ENCODE measurements around the gene SEC14L3. TPM values are rescaled to one million over a fixed set of nuclear protein-coding genes. Genes with fewer than 3 reads are reported as not detected.
A peak's percentile ranks its signal among the peaks of the same experiment; 100 is the strongest.

Gene SEC14L3
- total and polyA plus RNA-seq, 10 of the 15 experiments (the other 5 are each of a cell fraction or from before 2014, with no cell fraction given), result 0.03 TPM; not detected in 9

DNA sequence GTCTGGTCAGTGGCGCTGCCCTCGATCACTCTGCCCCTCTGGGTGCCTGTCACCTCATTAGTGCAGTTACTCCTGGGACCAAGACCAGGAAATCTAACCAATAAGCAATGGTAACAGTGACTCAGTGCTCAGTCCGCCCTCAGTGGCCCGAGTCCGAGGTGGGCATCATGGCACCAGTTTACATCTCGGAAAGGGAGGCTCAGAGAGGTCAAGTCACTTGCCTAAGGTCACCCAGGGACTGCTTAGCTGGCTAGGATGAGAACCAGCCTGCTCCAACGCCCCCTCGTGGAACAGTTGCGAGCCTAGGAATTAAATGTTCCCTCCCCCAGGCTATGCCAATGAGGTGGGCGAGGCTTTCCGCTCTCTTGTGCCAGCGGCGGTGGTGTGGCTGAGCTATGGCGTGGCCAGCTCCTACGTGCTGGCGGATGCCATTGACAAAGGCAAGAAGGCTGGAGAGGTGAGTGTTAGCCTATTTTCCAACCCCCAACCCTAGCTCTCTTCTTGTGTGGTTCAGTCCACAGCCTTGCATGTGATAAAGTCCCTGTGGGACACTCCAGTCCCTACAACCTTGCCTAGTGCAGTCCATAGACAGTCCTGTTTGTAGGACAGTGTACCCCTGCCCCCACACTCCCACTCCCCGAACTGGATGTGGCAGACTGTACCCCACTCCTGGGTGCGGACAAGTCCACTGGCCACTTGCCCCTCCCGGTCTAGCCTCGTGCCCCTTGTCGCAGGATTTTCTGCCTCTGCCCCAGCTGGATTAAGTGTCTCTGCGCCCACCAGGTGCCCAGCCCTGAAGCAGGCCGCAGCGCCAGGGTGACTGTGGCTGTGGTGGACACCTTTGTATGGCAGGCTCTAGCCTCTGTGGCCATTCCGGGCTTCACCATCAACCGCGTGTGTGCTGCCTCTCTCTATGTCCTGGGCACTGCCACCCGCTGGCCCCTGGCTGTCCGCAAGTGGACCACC, 45.1 kb downstream of the SEC14L3 start:
- Histone ChIP-seq H3K9ac (ENCODE audit: control insufficient read depth, insufficient read depth, low read length) (peak overlapping the region; percentile 85), H3K4me2 (ENCODE audit: control insufficient read depth, insufficient read depth) (peak overlapping the region; percentile 99), H4K20me1 (ENCODE audit: control insufficient read depth, insufficient read depth) (no peaks in the 10 kb centered on the region), H3K4me1 (ENCODE audit: control insufficient read depth, insufficient read depth, low read length) (peaks cover 20% of the 10 kb centered on the region), H3K36me3 (ENCODE audit: control insufficient read depth in 2 of 2, insufficient read depth in 2 of 2, low read length in 1 of 2) (peaks cover 3 to 11% of the 10 kb centered on the region in 2 experiments; a peak in 2 of 4 replicates), H3K9me3 (replicated peaks; ENCODE audit: control insufficient read depth, insufficient read depth, low read length) (no peaks in the 10 kb centered on the region; the same call in 2 of the 3 replicates), H3K27me3 (replicated peaks in 1 of 2; ENCODE audit: control insufficient read depth in 2 of 2, insufficient read depth in 2 of 2, low read length in 1 of 2) (no peaks in the 10 kb centered on the region), H3K27ac (ENCODE audit: control insufficient read depth, insufficient read depth) (peak overlapping the region; percentile 82), H2AFZ (ENCODE audit: control insufficient read depth, low read depth, low read length) (peak overlapping the region; percentile 38), H3K79me2 (ENCODE audit: control insufficient read depth, insufficient read depth, low read length) (peaks cover 41% of the 10 kb centered on the region), H3K4me3 (peak overlapping the region; percentile 65)
- 47% methylated on average over 29 of the region's 29 CpGs for WGBS (ENCODE audit: insufficient coverage, insufficient replicate concordance, low lambda C conversion rate, missing lambda C conversion rate)
- SMC1A ChIA-PET (ENCODE audit: uncharacterized antibody, unreplicated experiment), result interaction anchor here (0.6 to 6.0 kb wide), 6 partner anchors 12 to 328 kb away, joined by 3 to 69 read pairs (median 5); partner anchors contain the start of gene RNF215
- FAIRE-seq (no peak), DNase-seq (ENCODE audit: low read depth, low spot score) (peak; percentile 64), ATAC-seq (peak; percentile 64)
- BruUV-seq (replicated peaks), result no TSS peak
- intact Hi-C loops (cut with micrococcal nuclease; ENCODE audit: unreplicated experiment), result loop anchor here (2.0 kb wide), 1 partner anchor 138 kb away; the partner anchor contains the start of gene CASTOR1
- CTCF ChIA-PET, result interaction anchor here (0.8 to 7.5 kb wide), 14 partner anchors 7 to 319 kb away, joined by 3 to 172 read pairs (median 3); partner anchors contain the start of genes CASTOR1 and SEC14L2
- in situ Hi-C loops (cut with MboI), result no loop called here
- POLR2A ChIA-PET, result interaction anchor here (1.0 to 6.4 kb wide), 2 partner anchors 8 to 35 kb away, joined by 3 to 60 read pairs; no protein-coding TSS in a partner anchor
- RAD21 ChIA-PET (ENCODE audit: unreplicated experiment), result interaction anchor here (4.0 to 7.3 kb wide), 3 partner anchors 34 to 138 kb away, joined by 13 to 137 read pairs (median 64); partner anchors contain the start of genes CASTOR1, RNF215, SEC14L2 and TBC1D10A
- TF ChIP-seq ESRRA (IDR thresholded peaks at IDR 0.05; ENCODE audit: low read length) (peak; percentile 88; the same call in 1 of the 2 replicates), NR2C1 (IDR thresholded peaks at IDR 0.05) (no peak), NBN (IDR thresholded peaks at IDR 0.05) (no peak; the same call in 1 of the 2 replicates), FOS (IDR thresholded peaks at IDR 0.05; ENCODE audit: borderline replicate concordance, extremely low read depth, insufficient read length) (no peak), CHD1 (IDR thresholded peaks at IDR 0.05; ENCODE audit: low read depth, low read length) (no peak), JUNB (IDR thresholded peaks at IDR 0.05) (no peak), ZNF24 (IDR thresholded peaks at IDR 0.05) (peak; percentile 25; the same call in 1 of the 2 replicates), REST (IDR thresholded peaks at IDR 0.05; ENCODE audit: low read depth, low read length) (no peak), NR2C2 (IDR thresholded peaks at IDR 0.05; ENCODE audit: borderline replicate concordance, control insufficient read depth, insufficient read length, low read depth) (no peak), SMARCA5 (IDR thresholded peaks at IDR 0.05) (peak; percentile 100)
- TF ChIP-seq, protein P1, sequence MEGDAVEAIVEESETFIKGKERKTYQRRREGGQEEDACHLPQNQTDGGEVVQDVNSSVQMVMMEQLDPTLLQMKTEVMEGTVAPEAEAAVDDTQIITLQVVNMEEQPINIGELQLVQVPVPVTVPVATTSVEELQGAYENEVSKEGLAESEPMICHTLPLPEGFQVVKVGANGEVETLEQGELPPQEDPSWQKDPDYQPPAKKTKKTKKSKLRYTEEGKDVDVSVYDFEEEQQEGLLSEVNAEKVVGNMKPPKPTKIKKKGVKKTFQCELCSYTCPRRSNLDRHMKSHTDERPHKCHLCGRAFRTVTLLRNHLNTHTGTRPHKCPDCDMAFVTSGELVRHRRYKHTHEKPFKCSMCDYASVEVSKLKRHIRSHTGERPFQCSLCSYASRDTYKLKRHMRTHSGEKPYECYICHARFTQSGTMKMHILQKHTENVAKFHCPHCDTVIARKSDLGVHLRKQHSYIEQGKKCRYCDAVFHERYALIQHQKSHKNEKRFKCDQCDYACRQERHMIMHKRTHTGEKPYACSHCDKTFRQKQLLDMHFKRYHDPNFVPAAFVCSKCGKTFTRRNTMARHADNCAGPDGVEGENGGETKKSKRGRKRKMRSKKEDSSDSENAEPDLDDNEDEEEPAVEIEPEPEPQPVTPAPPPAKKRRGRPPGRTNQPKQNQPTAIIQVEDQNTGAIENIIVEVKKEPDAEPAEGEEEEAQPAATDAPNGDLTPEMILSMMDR (IDR thresholded peaks at IDR 0.05 in 2 of 3, conservative IDR thresholded peaks at IDR 0.05 in 1 of 3; ENCODE audit: control insufficient read depth in 2 of 3, extremely low read depth in 1 of 3, insufficient read depth in 1 of 3, low read depth in 3 of 3, low read length in 3 of 3), result peak; percentile 79 to 82 (median 81)
- TF ChIP-seq, protein P2, sequence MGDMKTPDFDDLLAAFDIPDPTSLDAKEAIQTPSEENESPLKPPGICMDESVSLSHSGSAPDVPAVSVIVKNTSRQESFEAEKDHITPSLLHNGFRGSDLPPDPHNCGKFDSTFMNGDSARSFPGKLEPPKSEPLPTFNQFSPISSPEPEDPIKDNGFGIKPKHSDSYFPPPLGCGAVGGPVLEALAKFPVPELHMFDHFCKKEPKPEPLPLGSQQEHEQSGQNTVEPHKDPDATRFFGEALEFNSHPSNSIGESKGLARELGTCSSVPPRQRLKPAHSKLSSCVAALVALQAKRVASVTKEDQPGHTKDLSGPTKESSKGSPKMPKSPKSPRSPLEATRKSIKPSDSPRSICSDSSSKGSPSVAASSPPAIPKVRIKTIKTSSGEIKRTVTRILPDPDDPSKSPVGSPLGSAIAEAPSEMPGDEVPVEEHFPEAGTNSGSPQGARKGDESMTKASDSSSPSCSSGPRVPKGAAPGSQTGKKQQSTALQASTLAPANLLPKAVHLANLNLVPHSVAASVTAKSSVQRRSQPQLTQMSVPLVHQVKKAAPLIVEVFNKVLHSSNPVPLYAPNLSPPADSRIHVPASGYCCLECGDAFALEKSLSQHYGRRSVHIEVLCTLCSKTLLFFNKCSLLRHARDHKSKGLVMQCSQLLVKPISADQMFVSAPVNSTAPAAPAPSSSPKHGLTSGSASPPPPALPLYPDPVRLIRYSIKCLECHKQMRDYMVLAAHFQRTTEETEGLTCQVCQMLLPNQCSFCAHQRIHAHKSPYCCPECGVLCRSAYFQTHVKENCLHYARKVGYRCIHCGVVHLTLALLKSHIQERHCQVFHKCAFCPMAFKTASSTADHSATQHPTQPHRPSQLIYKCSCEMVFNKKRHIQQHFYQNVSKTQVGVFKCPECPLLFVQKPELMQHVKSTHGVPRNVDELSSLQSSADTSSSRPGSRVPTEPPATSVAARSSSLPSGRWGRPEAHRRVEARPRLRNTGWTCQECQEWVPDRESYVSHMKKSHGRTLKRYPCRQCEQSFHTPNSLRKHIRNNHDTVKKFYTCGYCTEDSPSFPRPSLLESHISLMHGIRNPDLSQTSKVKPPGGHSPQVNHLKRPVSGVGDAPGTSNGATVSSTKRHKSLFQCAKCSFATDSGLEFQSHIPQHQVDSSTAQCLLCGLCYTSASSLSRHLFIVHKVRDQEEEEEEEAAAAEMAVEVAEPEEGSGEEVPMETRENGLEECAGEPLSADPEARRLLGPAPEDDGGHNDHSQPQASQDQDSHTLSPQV (IDR thresholded peaks at IDR 0.05), result no peak

All from GM12878 (cell line).